GM18951 (cell line): ENCODE measurements around the gene NPM3.

Experiments
- POLR2A ChIP-seq: IDR thresholded peaks from 4 replicates; pipeline ENCODE4 v1.6.1; 2011; ENCODE audit warnings: mild to moderate bottlenecking; ENCODE audit not compliant: insufficient read length, insufficient read depth; ENCODE audit errors: extremely low read depth
- in situ Hi-C: fragments of 300-500 bp; cut with MboI; formaldehyde crosslinking; loops from one replicate; pipeline ENCODE4 v1.12.0; 2022; ENCODE audit warnings: low sequenced_read_pairs, mixed read lengths, inconsistent platforms; ENCODE audit not compliant: unreplicated experiment

NPM3 gene

DNA sequence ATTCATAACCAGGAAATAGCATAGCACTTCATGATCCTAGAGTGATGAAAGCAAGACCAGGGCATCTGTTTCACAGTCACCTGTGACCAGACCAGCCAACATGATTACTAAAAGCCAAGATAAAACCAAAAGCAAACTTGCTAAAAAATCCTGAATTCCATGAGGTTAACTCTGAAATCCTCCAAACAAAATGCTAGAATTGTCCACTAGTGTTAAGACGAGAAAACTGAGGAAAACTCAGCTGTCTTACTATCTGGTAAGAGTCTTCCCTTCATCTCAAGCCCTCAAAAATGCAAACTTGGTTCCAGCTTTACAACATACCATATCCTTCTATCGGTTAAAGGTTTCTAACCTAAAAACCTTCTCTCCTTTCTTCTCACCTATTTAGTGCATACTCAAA lies 1.3 kb upstream of the NPM3 start:
- in situ Hi-C loops = no loop called here
- no peak for TF ChIP-seq POLR2A

DNA sequence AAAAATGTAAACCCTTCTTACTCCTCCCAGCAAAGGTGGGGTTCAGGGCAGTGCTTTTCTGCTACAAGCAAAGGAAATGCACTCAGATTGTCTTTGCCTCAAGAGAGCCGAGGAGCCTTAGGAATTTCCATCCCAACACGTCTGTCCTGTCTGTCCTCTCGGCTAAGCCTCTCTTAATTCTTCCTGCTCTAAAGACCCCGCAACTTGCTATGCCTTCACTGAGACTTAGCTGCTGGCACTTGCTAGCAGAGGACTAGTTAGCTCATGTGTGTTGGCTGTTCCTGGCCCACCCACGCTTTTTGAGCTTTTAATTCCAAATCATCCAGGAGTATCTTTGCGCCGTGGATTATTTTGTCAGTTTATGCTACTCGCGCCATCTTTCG lies 481 bp upstream of the NPM3 start:
- no peak for TF ChIP-seq POLR2A
- in situ Hi-C loops = no loop called here

DNA sequence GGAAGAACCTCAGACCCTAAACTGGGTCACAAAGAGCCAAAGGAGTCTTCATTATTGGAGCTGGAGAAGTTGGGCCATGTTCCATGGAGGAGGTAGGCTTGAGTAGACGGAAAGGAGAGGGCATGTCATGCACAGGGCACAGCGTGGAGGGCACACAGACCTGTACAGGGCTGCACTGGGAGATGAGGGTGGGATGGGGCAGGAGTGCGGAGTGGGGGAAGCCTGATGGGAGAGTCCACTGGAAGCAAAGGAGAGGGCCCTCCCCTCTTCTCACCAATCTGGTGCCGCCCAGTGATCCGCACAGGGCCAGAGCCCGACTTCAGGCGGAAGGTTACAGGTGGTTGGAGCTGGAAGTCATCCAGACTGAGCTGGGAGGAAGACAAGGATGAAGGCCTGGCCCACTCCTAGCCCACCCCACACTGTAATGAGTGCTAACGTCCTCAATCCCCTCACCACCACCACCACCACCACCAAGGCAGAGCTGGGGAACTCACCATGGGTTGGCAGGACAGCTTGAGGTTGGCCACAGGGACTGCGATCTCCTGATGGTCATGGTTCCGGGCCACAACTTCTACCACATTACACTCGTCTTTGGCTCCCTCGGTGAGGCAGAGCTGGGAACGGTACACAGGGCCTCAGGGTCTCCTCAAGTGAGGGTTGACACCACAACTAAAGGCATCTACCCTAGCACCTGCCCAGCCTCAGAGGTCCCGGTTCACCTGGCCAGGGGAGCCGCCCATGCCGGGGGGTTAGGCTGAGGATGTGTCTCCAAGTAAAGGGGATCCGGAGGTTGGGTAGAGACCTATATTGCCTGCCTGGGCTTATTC lies 1.0 kb downstream of the NPM3 start:
- no peak for TF ChIP-seq POLR2A
- in situ Hi-C loops = no loop called here

DNA sequence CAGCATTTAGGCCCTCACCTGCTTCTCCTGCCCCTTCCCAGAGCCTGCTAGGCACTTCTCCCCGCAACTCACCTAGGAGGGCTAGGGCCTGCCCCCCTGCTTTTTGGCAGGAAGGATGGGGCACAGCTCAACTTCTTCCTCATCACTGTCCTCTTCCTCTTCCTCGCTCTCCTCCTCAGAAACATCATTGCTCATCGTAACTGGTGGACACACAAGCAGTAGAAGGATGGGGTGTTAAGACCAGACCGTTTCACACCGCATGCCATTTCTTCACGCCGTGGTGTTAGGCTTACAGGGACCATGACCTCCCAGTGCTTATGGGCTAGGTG lies 1.6 kb downstream of the NPM3 start:
- in situ Hi-C loops = no loop called here
- no peak for TF ChIP-seq POLR2A

DNA sequence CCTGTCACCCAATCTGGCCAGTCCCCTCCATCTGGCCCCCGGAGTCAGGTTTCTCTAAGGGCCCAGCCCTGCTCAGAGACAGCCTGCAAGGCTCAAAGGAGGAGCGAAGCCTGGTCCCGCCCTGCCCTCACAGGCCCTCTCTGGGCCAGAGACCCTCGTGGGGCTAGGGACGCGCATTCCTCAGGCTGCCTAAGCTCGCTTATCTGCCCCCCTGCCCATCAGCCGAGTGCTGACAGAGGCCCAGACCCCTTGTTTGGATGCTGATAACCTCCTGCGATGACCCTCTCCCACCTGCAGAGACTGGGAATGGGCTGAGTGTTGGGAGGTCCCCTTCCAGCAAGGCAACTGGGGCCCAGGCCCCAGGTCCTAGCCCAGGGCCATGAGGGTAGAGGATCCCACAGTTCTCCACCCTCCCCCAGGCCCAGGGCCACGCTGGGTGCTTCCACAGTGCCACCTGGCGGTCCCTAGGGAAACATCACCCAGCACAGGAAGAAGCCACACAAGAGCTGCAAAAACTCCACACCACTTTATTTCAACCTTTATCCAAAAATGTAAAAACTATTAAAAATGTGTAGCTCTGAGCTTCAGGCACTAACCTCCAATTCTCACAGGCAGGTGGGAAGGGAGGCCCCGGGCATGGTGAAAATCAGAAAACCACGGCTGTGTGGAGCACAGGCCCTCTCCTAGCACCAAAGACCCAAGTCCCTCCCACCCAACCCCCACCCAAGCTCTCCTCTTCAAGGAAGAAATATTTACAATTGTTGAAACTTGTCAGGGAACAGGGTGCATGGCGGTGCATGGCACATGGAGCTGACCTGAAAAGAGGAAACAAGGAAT lies 2.2 kb downstream of the NPM3 start:
- in situ Hi-C loops = no loop called here

DNA sequence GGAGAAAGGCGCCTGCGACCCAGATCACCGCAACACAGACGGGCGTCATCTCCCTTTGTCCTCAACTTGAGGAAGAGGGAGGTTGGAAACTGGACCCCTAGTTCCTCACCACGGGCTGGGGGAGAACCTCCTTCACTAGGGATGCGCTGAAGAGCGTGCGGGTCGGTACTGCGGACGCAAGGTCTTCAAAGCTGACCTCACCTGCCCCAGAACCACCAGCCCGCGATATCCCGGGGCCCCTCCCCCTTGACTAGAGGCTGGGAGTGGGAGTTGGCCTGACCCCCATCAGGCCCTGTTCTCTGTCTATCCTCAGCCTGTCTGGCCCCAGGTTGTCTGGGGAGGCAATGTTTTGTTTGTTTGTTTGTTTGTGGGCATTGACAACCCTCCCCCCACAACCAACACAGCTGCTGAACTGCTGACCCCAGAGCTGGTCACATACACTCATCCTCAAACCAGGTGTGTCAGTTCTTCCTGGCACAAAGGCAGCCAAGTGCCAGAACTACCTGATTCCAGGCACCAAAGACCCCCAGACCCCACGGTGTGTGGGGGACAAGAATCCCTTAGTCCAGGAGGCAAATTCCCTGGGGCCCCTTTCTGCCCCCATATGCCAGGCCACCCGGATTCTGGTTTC lies 2.9 kb downstream of the NPM3 start:
- in situ Hi-C loops = no loop called here
- no peak for TF ChIP-seq POLR2A

More for the DNA sequence above, 2.2 kb downstream of the NPM3 start:
- no peak for TF ChIP-seq POLR2A

DNA sequence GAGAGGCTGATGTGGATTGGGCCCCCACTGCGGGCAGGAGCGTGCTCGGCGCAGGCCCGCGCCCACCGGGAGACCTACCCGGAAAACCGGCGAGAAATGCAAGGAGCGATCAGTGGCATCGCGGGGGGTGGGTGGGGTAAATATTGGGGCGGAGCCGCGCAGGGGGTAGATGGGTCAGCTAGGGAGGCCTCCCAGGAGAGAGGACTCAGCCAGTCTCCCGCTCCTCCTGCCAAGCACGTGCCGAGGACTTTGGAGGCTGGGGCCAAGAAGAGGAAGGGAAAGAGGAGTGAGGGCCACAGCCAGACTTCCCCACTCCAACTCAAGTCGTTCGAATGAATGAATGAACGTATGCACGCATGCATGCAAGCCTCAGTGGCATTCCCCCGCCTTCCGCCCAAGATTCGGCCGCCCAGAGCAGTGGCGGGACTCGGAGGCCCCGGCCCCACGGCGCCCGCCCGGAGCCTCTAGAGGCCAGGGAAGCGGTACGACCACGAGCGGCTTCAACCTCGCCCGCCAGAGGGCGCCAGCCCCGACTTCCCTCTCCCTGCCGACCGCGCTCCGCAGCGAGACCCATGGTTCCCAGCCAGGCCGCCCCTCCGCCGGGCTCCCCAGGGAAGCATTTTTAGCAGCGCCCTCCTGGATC lies 3.6 kb downstream of the NPM3 start:
- TF ChIP-seq POLR2A = no peak
- in situ Hi-C loops = loop anchor here (10.0 kb wide), 1 partner anchor 175 kb away; no protein-coding TSS in a partner anchor

DNA sequence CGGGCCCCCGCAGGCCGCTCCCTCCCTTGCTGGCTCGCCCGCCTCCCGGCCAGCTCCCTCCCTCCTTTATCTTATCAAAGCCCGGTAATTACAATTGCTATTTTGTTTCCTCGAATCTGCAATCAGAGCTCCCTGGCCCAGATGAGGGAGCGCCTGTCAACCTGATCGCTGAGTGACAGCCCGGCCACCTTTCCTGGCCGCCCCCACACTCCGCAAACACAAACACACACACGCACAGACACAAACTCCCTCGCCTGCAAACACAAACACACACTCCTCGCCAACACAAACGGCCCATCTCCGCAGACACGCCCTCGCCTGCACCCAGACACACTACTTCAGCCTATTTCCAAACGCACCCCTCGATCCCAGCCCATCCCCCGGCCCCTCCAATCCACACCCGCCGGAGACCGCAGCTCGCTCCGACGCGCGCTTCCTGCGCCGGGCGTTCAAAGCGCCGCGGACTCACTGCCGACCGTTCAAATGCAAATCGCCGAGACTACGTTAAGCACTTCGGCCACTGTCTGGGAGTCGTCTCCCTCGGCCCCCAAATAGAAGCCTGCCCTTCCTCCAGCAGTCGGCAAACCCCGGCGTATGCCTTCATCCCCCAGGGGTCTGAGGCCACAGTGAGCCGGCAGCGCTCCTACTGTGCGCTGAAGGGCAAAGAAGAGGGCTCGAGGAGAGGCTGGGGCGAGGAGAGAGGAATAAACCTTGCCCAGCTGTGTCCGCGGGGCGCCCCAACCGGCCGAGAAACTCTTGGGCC lies 4.3 kb downstream of the NPM3 start:
- in situ Hi-C loops = loop anchor here (10.0 kb wide), 1 partner anchor 174 kb away; no protein-coding TSS in a partner anchor
- no peak for TF ChIP-seq POLR2A

DNA sequence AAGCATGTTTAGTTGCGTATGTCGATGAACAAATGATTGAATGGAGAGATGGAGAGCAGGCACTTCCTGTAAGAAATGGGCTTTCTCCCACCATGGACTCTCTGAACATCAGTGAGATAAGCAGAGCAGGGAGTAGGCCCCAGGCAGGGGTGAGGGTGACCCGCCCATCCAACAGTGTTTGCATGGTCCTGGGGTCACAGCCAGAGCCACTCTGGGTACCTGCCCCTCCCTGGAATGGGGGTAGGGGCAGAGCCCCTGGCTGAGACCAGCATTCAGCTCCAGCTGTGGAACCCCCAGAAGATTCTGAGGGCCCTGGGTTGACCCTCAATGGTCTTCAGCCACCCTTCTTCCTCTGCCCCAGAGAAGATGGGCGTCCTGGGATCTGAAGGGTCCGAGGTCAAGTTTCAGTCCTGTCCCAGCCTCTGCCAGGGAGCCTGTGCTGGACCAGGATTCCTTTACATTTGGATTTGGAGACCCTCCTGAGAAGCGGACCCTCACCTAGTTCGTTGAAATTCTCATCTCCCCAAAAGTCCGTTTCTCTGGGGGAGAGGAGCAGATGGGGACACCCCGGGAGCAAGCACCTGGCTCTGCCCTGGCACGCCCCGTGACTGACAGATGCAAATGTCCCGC lies 5.0 kb downstream of the NPM3 start:
- in situ Hi-C loops = loop anchor here (10.0 kb wide), 1 partner anchor 173 kb away; no protein-coding TSS in a partner anchor
- TF ChIP-seq POLR2A = no peak

DNA sequence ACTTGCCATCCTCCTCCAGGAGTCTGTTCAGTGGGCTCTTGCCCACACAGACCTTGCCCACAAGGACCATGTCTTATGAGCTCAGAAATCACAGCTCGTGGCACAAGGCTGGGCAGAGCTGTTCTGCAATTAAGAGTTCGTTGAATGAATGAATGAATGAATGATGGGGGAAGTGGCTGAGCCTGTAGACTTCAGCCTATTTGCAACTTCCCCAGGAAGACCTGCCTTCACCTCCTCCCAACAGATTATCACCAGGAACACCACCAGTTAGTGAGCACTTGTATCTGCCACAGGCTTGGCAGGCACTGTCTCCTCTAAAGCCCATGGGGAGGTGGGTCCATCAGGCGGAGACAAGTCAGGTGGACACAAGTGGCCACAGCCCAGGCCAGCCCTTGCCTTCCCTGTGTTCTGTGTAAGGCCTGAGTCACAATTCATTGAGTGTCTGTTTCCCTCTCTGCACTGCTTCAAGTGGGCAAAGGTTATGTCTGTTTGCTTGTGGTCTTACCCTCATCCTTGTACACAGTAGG lies 5.6 kb downstream of the NPM3 start:
- in situ Hi-C loops = loop anchor here (10.0 kb wide), 1 partner anchor 173 kb away; no protein-coding TSS in a partner anchor
- no peak for TF ChIP-seq POLR2A

DNA sequence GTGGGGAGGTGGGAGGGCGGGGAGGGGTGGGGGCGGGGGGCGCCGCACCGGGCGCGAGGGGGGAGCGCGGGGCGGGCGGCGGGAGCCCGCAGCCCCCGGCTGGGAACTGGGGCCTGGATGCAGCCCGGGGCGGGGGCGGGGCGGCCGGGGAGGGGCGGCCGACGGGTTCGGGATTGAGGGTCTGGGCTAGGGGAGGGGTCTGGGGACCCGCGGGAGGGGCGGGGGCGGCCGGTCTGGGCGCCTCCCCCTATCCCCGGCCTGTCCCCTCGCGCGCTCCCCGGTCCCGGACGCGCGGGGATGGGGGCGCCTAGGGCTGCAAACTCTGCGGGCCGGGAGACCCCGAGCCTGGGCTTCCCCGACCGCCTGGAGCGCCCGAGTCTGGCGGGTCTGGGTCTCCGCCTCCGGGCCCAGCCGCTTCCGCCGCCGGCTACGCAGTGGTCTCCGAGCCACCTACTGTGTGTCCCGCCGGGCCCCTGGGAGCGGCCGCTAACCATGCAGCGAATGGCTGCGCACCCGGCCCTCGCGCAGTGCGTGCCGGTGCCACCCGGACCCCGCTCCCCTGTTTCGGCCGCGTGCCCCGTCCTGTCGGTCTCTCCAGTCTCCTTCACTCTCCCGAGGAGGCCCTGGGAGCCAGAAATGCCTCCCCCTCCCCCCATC lies 7.0 kb downstream of the NPM3 start:
- in situ Hi-C loops = loop anchor here (10.0 kb wide), 1 partner anchor 171 kb away; no protein-coding TSS in a partner anchor
- no peak for TF ChIP-seq POLR2A
